Stimulated activated CD4-positive, alpha-beta T cell treated with anti-CD3 and anti-CD28 coated beads, Interleukin-1b, Interleukin-23, amount 100 ng/mL, for 4 hours (primary cell): ENCODE data around the gene ANAPC2.

Source experiments
- DNase-seq, 2 donors: peaks; one replicate each; pipeline ENCODE4 v3.0.0-alpha.2; 2020; ENCODE audit warnings: low read depth in 2 of 2

The ANAPC2 gene

GRCh38 chr9:137162505-137163364 is 25.6 kb downstream of the ANAPC2 start:
- no peak for DNase-seq

GRCh38 chr9:137161558-137162486 is 26.5 kb downstream of the ANAPC2 start:
- no peak for DNase-seq

- no peak for DNase-seq
Measured at GRCh38 chr9:137160716-137161557, 27.4 kb downstream of the ANAPC2 start.

- DNase-seq = no peak
Measured at GRCh38 chr9:137160054-137160425, 28.3 kb downstream of the ANAPC2 start.

GRCh38 chr9:137159105-137160053 is 29.0 kb downstream of the ANAPC2 start:
- DNase-seq = no peak

- DNase-seq = no peak
Measured at GRCh38 chr9:137158625-137159024, 29.7 kb downstream of the ANAPC2 start.

GRCh38 chr9:137157618-137158415 is 30.5 kb downstream of the ANAPC2 start:
- DNase-seq = no peak

- DNase-seq = peak; percentile 59 to 62
Measured at GRCh38 chr9:137156567-137157375, 31.6 kb downstream of the ANAPC2 start.

- DNase-seq = no peak
Measured at GRCh38 chr9:137152844-137153405, 35.4 kb downstream of the ANAPC2 start.

- peak in 1 of 2 donors; percentile 54 for DNase-seq
Measured at GRCh38 chr9:137150617-137151457, 37.5 kb downstream of the ANAPC2 start.

- DNase-seq = no peak
Measured at GRCh38 chr9:137149942-137150616, 38.3 kb downstream of the ANAPC2 start.

GRCh38 chr9:137149363-137149762 is 39.0 kb downstream of the ANAPC2 start:
- DNase-seq = no peak

- DNase-seq = no peak
Measured at GRCh38 chr9:137148661-137149060, 39.7 kb downstream of the ANAPC2 start.

GRCh38 chr9:137148242-137148641 is 40.1 kb downstream of the ANAPC2 start:
- no peak for DNase-seq

- DNase-seq = no peak
Measured at GRCh38 chr9:137147793-137148160, 40.6 kb downstream of the ANAPC2 start.

- no peak for DNase-seq
Measured at GRCh38 chr9:137147091-137147792, 41.1 kb downstream of the ANAPC2 start.
